Fibroblast of skin of abdomen (primary cell): ENCODE measurements around the gene TBL2.
"Not testable (repeated sequence)": the region's sequence is repeated elsewhere in the genome, so short reads cannot be mapped to it uniquely, and the experiment has no call there.

Source experiments
- DNase-seq: peaks from one replicate; pipeline ENCODE4 v3.0.0-alpha.2; 2013

The TBL2 gene

GRCh38 chr7:73605601-73606220, 27.3 kb upstream of the TBL2 start:
- DNase-seq = no peak

- no peak for DNase-seq
Observed at GRCh38 chr7:73602721-73603651, 24.6 kb upstream of the TBL2 start.

- no peak for DNase-seq
Observed at GRCh38 chr7:73599916-73600315, 21.5 kb upstream of the TBL2 start.

GRCh38 chr7:73599151-73599882, 20.9 kb upstream of the TBL2 start:
- no peak for DNase-seq

- DNase-seq = no peak
Observed at GRCh38 chr7:73597978-73598782, 19.8 kb upstream of the TBL2 start.

- DNase-seq = no peak
Observed at GRCh38 chr7:73596191-73597065, 18.0 kb upstream of the TBL2 start.

- DNase-seq = no peak
Observed at GRCh38 chr7:73595358-73595757, 17.0 kb upstream of the TBL2 start.

- DNase-seq = no peak
Observed at GRCh38 chr7:73593207-73594045, 15.0 kb upstream of the TBL2 start.

- no peak for DNase-seq
Observed at GRCh38 chr7:73586911-73587310, 8.5 kb upstream of the TBL2 start.

GRCh38 chr7:73585196-73585595, 6.8 kb upstream of the TBL2 start:
- no peak for DNase-seq

GRCh38 chr7:73582664-73583202, 4.4 kb upstream of the TBL2 start:
- no peak for DNase-seq

GRCh38 chr7:73581006-73581405, 2.6 kb upstream of the TBL2 start:
- DNase-seq = not testable (repeated sequence)

GRCh38 chr7:73577627-73578341, 595 bp downstream of the TBL2 start:
- peak; percentile 19 for DNase-seq

- no peak for DNase-seq
Observed at GRCh38 chr7:73573791-73574190, 4.6 kb downstream of the TBL2 start.

GRCh38 chr7:73573276-73573675, 5.1 kb downstream of the TBL2 start:
- no peak for DNase-seq

- no peak for DNase-seq
Observed at GRCh38 chr7:73572767-73573186, 5.6 kb downstream of the TBL2 start.

GRCh38 chr7:73570977-73571376, 7.4 kb downstream of the TBL2 start:
- no peak for DNase-seq

- DNase-seq = no peak
Observed at GRCh38 chr7:73570521-73570920, 7.9 kb downstream of the TBL2 start.

GRCh38 chr7:73569042-73569608, 9.3 kb downstream of the TBL2 start:
- no peak for DNase-seq
